ENCODE data around the gene IFT122. TPM values are rescaled to one million over a fixed set of nuclear protein-coding genes. Genes with fewer than 3 reads are reported as not detected.

The IFT122 gene
- total RNA-seq, 2 donors from 2014 or later: 60.8 to 91.3 TPM

DNA sequence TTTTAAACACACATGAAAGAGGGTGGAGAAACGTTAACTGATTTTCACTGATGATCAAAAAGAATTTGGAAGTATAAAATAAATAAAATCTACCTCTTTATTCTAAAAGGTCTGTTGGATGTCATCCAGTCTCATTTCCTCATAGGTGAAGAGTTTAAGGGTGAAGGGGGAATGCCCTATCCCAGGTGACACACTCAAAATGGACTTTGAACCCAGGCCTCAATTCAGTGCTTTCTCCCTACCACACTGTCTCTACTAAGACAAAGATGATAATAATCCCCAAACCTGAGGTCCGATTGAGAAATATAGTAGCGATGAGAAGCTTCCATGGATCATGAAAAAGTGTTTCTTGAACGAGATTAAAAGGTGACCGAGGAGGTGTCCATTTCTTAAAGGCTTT lies 6.5 kb upstream of the IFT122 start:
- no peaks in the 10 kb centered on the region for H3K9me3 ChIP-seq
- H3K4me3 ChIP-seq: no peak overlapping the region
- H3K4me1 ChIP-seq (replicated peaks): peaks cover 12% of the 10 kb centered on the region
- 85% methylated on average over 5 of the region's 5 CpGs for WGBS
- H3K27ac ChIP-seq: no peak overlapping the region
- intact Hi-C loops (cut with DNase I): no loop called here
- no peak for TF ChIP-seq POLR2A (IDR thresholded peaks at IDR 0.05)
- TF ChIP-seq POLR2AphosphoS5 (IDR thresholded peaks at IDR 0.05): no peak
- TF ChIP-seq, protein P1, sequence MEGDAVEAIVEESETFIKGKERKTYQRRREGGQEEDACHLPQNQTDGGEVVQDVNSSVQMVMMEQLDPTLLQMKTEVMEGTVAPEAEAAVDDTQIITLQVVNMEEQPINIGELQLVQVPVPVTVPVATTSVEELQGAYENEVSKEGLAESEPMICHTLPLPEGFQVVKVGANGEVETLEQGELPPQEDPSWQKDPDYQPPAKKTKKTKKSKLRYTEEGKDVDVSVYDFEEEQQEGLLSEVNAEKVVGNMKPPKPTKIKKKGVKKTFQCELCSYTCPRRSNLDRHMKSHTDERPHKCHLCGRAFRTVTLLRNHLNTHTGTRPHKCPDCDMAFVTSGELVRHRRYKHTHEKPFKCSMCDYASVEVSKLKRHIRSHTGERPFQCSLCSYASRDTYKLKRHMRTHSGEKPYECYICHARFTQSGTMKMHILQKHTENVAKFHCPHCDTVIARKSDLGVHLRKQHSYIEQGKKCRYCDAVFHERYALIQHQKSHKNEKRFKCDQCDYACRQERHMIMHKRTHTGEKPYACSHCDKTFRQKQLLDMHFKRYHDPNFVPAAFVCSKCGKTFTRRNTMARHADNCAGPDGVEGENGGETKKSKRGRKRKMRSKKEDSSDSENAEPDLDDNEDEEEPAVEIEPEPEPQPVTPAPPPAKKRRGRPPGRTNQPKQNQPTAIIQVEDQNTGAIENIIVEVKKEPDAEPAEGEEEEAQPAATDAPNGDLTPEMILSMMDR (IDR thresholded peaks at IDR 0.05): no peak
- H3K27me3 ChIP-seq (replicated peaks; ENCODE audit: insufficient read depth): no peaks in the 10 kb centered on the region
- H3K36me3 ChIP-seq: peaks cover 0 to 15% of the 10 kb centered on the region in 2 donors
- DNase-seq (ENCODE audit: low spot score): no peak

DNA sequence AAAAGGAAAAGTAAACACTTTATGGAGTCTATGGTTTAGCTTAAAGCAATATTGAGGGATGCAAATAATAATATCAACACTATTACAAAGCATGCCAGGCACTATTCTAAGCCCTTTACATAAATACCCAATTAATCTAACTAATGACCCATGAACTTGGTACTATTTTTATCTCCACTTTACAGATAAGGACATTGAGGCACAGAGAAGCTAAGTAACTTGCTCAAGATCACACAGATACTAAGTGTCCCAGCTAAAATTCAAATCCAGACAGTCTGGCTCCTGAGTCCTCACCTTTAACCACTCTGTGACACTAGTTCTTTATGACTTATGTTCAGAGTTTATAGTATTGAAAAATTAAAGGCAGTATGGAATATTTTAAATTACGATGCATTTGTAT lies 5.9 kb upstream of the IFT122 start:
- Histone ChIP-seq H3K27ac (no peak overlapping the region), H3K4me3 (no peak overlapping the region), H3K36me3 (peaks cover 0 to 15% of the 10 kb centered on the region in 2 donors), H3K4me1 (replicated peaks) (peaks cover 13% of the 10 kb centered on the region), H3K9me3 (no peaks in the 10 kb centered on the region), H3K27me3 (replicated peaks; ENCODE audit: insufficient read depth) (no peaks in the 10 kb centered on the region)
- no peak for TF ChIP-seq POLR2AphosphoS5 (IDR thresholded peaks at IDR 0.05)
- TF ChIP-seq POLR2A (IDR thresholded peaks at IDR 0.05): no peak
- TF ChIP-seq, protein P1 (IDR thresholded peaks at IDR 0.05): no peak
- no peak for DNase-seq (ENCODE audit: low spot score)
- intact Hi-C loops (cut with DNase I): no loop called here
- 91% methylated on average over 1 of the region's 1 CpG for WGBS

DNA sequence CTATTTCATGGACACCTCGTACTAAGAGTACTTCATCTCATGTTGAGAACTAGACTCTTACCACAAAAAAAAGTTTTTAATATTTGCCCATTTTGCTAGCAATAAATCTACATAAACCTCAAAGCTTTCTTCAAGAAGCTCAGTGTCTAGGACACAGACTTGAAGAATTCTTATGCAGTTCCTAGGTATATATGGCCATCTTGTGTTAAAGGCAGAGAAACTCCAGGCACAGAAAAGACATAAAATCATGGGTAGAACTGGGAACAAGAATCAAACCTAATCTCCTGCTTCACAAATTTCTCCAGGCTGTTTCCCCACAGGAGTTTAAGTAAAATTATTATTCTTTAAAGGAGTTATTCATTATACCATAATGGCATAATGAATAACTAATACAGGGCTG lies 4.7 kb upstream of the IFT122 start:
- no peaks in the 10 kb centered on the region for H3K9me3 ChIP-seq
- peaks cover 0 to 15% of the 10 kb centered on the region in 2 donors for H3K36me3 ChIP-seq
- H3K4me3 ChIP-seq: no peak overlapping the region
- intact Hi-C loops (cut with DNase I): no loop called here
- no peak overlapping the region for H3K27ac ChIP-seq
- no peaks in the 10 kb centered on the region for H3K27me3 ChIP-seq (replicated peaks; ENCODE audit: insufficient read depth)
- TF ChIP-seq POLR2A (IDR thresholded peaks at IDR 0.05): no peak
- TF ChIP-seq, protein P1 (IDR thresholded peaks at IDR 0.05): no peak
- TF ChIP-seq POLR2AphosphoS5 (IDR thresholded peaks at IDR 0.05): no peak
- DNase-seq (ENCODE audit: low spot score): no peak
- H3K4me1 ChIP-seq (replicated peaks): peaks cover 13% of the 10 kb centered on the region
- 70% methylated on average over 1 of the region's 1 CpG for WGBS

DNA sequence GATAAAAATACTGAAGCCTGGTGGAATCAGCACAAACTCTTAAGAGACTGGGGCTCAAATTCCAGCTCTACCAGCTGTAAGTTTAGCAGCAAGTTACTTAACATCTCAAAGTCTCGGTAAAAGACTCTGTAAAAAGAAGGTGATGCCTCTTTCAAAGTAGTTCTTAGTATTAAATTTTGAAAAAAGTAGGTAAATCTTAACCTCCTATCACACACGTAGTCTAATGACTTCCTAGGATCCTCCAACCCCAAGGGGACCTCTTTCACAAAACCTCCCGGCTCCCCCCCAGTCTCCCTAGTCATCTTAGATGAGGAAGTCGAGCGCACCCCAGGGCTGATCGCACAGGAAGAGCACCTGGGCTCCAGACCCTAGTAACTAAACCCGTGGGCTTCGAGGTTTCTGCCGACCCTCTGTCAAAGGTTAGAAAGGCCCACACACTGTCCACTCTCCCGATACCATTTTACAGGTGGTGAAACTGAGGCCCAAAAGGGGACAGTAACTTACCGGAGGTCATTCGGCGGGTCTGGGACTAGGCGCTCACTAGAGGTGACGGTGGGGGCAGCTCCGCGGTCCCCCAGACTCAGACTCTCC lies 703 bp upstream of the IFT122 start:
- WGBS: 0% methylated on average over 15 of the region's 17 CpGs
- no peaks in the 10 kb centered on the region for H3K27me3 ChIP-seq (replicated peaks; ENCODE audit: insufficient read depth)
- H3K4me3 ChIP-seq: peak overlapping the region; percentile 58 to 68
- intact Hi-C loops (cut with DNase I): no loop called here
- H3K4me1 ChIP-seq (replicated peaks): peaks cover 17% of the 10 kb centered on the region
- no peaks in the 10 kb centered on the region for H3K9me3 ChIP-seq
- no peak for TF ChIP-seq POLR2A (IDR thresholded peaks at IDR 0.05)
- TF ChIP-seq, protein P1 (IDR thresholded peaks at IDR 0.05): no peak
- no peak for TF ChIP-seq POLR2AphosphoS5 (IDR thresholded peaks at IDR 0.05)
- H3K36me3 ChIP-seq: no peaks in the 10 kb centered on the region
- DNase-seq (ENCODE audit: low spot score): peak; percentile 24
- peak overlapping the region; percentile 81 to 84 for H3K27ac ChIP-seq

DNA sequence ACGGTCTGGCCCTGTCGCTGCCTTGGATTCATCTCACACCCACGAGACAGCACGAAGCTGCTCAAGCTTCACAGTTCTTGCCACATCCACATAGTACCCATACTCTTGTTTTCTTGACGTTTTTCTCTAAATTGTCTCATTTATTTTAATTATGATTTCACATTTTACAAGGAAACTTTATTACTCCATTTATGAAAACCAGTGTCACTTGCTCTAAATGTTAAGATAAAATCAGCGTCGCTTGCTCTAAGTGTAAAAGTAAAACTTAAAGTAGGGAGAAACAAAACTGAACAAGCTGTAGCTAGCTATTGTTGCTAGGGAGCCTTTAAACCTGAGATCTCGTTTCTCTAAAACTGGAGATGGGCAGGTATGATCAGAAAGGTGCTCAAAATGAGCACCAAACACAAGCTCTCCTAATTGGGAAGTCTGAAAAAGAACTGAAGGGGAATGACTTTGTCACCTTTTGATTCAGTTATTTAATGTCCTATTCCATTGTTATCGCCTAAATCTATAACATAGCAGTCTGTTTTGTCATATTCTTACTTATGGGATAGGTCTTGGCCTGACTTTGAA lies 680 bp downstream of the IFT122 start:
- TF ChIP-seq POLR2A (IDR thresholded peaks at IDR 0.05) (no peak), POLR2AphosphoS5 (IDR thresholded peaks at IDR 0.05) (no peak)
- TF ChIP-seq, protein P1 (IDR thresholded peaks at IDR 0.05): no peak
- WGBS: 4% methylated on average over 9 of the region's 9 CpGs
- Histone ChIP-seq H3K27me3 (replicated peaks; ENCODE audit: insufficient read depth) (no peaks in the 10 kb centered on the region), H3K27ac (peak overlapping the region; percentile 81 to 84), H3K4me3 (peak overlapping the region; percentile 58 to 68), H3K4me1 (replicated peaks) (peaks cover 11% of the 10 kb centered on the region), H3K9me3 (no peaks in the 10 kb centered on the region), H3K36me3 (no peaks in the 10 kb centered on the region)
- DNase-seq (ENCODE audit: low spot score): no peak
- intact Hi-C loops (cut with DNase I): no loop called here
